Trophoblast cell (in vitro differentiated cells and primary cell): ENCODE measurements around the gene TGFB1.

Experiments
- DNase-seq, 2 donors: peaks; one replicate each; pipeline ENCODE4 v3.0.0-alpha.2; 2016
- H2AFZ ChIP-seq: 2 replicates; pipeline ENCODE4 v1.6.1; 2013; ENCODE audit warnings: low read length, moderate library complexity, mild to moderate bottlenecking; ENCODE audit not compliant: insufficient read depth, poor library complexity
- H2AK5ac ChIP-seq: 2 replicates; pipeline ENCODE4 v1.6.1; 2013; ENCODE audit warnings: mild to moderate bottlenecking, low read length
- H2BK120ac ChIP-seq: 2 replicates; pipeline ENCODE4 v1.6.1; 2013; ENCODE audit warnings: low read length, mild to moderate bottlenecking, moderate library complexity; ENCODE audit not compliant: insufficient read depth, poor library complexity
- H2BK12ac ChIP-seq: 2 replicates; pipeline ENCODE4 v1.6.1; 2013; ENCODE audit warnings: mild to moderate bottlenecking, low read length, moderate library complexity
- H2BK5ac ChIP-seq: 2 replicates; pipeline ENCODE4 v1.6.1; 2013; ENCODE audit warnings: low read length, low read depth, moderate library complexity, mild to moderate bottlenecking; ENCODE audit not compliant: poor library complexity
- H3K14ac ChIP-seq: 2 replicates; pipeline ENCODE4 v1.6.1; 2013; ENCODE audit warnings: mild to moderate bottlenecking, low read length
- H3K18ac ChIP-seq: 2 replicates; pipeline ENCODE4 v1.6.1; 2013; ENCODE audit warnings: mild to moderate bottlenecking, low read length
- H3K23ac ChIP-seq: 2 replicates; pipeline ENCODE4 v1.6.1; 2013; ENCODE audit warnings: low read length
- H3K27ac ChIP-seq: 2 replicates; pipeline ENCODE4 v1.5.1; 2013; ENCODE audit warnings: low read depth, mild to moderate bottlenecking, inconsistent platforms, low read length, moderate library complexity
- H3K27me3 ChIP-seq: 2 replicates; pipeline ENCODE4 v1.6.1; 2013; ENCODE audit warnings: inconsistent platforms, mild to moderate bottlenecking, low read length, moderate library complexity; ENCODE audit not compliant: insufficient read depth
- H3K36me3 ChIP-seq, 2 experiments: 1 replicate in 1 of 2; 2 replicates in 1 of 2; pipeline ENCODE4 v1.6.1; 2013; ENCODE audit warnings: low read length in 2 of 2, mild to moderate bottlenecking in 2 of 2, moderate library complexity in 1 of 2; ENCODE audit not compliant: insufficient read depth in 2 of 2, control insufficient read depth in 1 of 2
- H3K4ac ChIP-seq: 2 replicates; pipeline ENCODE4 v1.6.1; 2013; ENCODE audit warnings: low read depth, mild to moderate bottlenecking, low read length, moderate library complexity
- H3K4me1 ChIP-seq, 2 experiments: 1 replicate in 1 of 2; 2 replicates in 1 of 2; pipeline ENCODE4 v1.6.1; 2013; ENCODE audit warnings: low read length in 2 of 2, mild to moderate bottlenecking in 2 of 2, moderate library complexity in 1 of 2; ENCODE audit not compliant: insufficient read depth in 2 of 2, control insufficient read depth in 1 of 2
- H3K4me2 ChIP-seq: 2 replicates; pipeline ENCODE4 v1.6.1; 2013; ENCODE audit warnings: inconsistent platforms, mild to moderate bottlenecking, low read length, moderate library complexity
- H3K4me3 ChIP-seq: 2 replicates; pipeline ENCODE4 v1.5.1; 2013; ENCODE audit warnings: mild to moderate bottlenecking, low read depth, low read length, inconsistent platforms
- H3K79me1 ChIP-seq: one replicate; pipeline ENCODE4 v1.6.1; 2013; ENCODE audit warnings: low read length
- H3K79me2 ChIP-seq: 2 replicates; pipeline ENCODE4 v1.6.1; 2013; ENCODE audit warnings: low read length, mild to moderate bottlenecking; ENCODE audit not compliant: control insufficient read depth, insufficient read depth, poor library complexity
- H3K9ac ChIP-seq: 2 replicates; pipeline ENCODE4 v1.6.1; 2013; ENCODE audit warnings: mild to moderate bottlenecking, low read length
- H3K9me3 ChIP-seq: 2 replicates; pipeline ENCODE4 v1.6.1; 2013; ENCODE audit warnings: low read depth, mild to moderate bottlenecking, control low read depth, inconsistent platforms, low read length; ENCODE audit not compliant: insufficient read depth
- H4K12ac ChIP-seq: 2 replicates; pipeline ENCODE4 v1.6.1; 2013; ENCODE audit warnings: low read depth, mild to moderate bottlenecking, low read length, moderate library complexity
- H4K8ac ChIP-seq: 2 replicates; pipeline ENCODE4 v1.6.1; 2013; ENCODE audit warnings: low read depth, mild to moderate bottlenecking, low read length, moderate library complexity
- H4K91ac ChIP-seq: one replicate; pipeline ENCODE4 v1.6.1; 2013; ENCODE audit warnings: low read depth, mild to moderate bottlenecking, low read length, moderate library complexity
- WGBS: extraction: QIAGEN DNeasy Blood & Tissue Kit; methylation state at CpG from one replicate; pipeline ENCODE4 v1.1.7; 2013; ENCODE audit warnings: missing lambda C conversion rate; ENCODE audit not compliant: insufficient read length, insufficient coverage; ENCODE audit errors: extremely low coverage; 5-methylcytosine and 5-hydroxymethylcytosine counted together

TGFB1 gene

DNA sequence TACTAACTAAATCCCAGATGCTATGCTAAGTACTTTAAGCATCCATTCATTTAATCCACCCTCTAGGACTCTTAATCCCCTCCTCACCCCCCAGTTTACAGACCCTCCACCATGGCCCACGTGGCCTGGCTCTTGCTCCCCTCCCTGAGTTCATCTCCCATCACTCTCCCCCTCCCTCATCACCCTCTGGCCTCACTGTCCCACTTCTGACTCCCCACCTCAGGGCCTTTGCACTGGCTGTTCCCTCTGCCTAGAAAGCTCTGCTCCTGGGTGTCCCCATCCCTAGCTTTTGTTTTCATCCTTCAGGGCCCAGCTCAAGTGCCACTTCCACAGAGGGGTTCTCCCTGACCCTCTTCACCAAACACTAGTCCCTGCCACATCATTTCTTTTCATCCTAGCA is 6.0 kb upstream of the TGFB1 start:
- Histone ChIP-seq H3K14ac (no peak overlapping the region), H3K4me3 (no peak overlapping the region), H2AFZ (no peak overlapping the region), H3K27me3 (no peaks in the 10 kb centered on the region), H3K23ac (no peak overlapping the region), H3K4me1 (peaks cover 4% of the 10 kb centered on the region in 2 experiments), H2BK12ac (no peak overlapping the region), H3K79me2 (peaks cover 2% of the 10 kb centered on the region), H3K9me3 (peaks cover 1% of the 10 kb centered on the region), H3K9ac (no peak overlapping the region), H3K27ac (no peak overlapping the region), H3K36me3 (no peaks in the 10 kb centered on the region), H3K4me2 (no peak overlapping the region), H4K91ac (no peak overlapping the region), H3K79me1 (peaks cover 8% of the 10 kb centered on the region), H3K4ac (no peak overlapping the region), H2BK5ac (no peak overlapping the region), H2BK120ac (no peak overlapping the region), H4K8ac (no peak overlapping the region), H2AK5ac (no peak overlapping the region), H3K18ac (no peak overlapping the region), H4K12ac (no peak overlapping the region)
- no CpG with 5 or more reads among the region's 1 CpG for WGBS
- no peak for DNase-seq

GRCh38 chr19:41357746-41358145 is 4.0 kb upstream of the TGFB1 start:
- Histone ChIP-seq H3K79me1 (peaks cover 12% of the 10 kb centered on the region), H3K9me3 (peaks cover 2% of the 10 kb centered on the region), H3K18ac (no peak overlapping the region), H3K36me3 (no peaks in the 10 kb centered on the region), H2AFZ (no peak overlapping the region), H3K4me3 (no peak overlapping the region), H3K9ac (peak overlapping the region; percentile 60), H3K27me3 (peaks cover 1% of the 10 kb centered on the region), H3K23ac (no peak overlapping the region), H4K12ac (no peak overlapping the region), H3K4me2 (no peak overlapping the region), H2BK12ac (no peak overlapping the region), H2AK5ac (no peak overlapping the region), H3K79me2 (peaks cover 7% of the 10 kb centered on the region), H4K8ac (no peak overlapping the region), H4K91ac (no peak overlapping the region), H3K4ac (no peak overlapping the region), H3K14ac (no peak overlapping the region), H2BK120ac (no peak overlapping the region), H3K4me1 (peaks cover 0 to 2% of the 10 kb centered on the region in 2 experiments), H2BK5ac (no peak overlapping the region), H3K27ac (no peak overlapping the region)
- WGBS, result no CpG with 5 or more reads among the region's 13 CpGs
- no peak for DNase-seq

DNA sequence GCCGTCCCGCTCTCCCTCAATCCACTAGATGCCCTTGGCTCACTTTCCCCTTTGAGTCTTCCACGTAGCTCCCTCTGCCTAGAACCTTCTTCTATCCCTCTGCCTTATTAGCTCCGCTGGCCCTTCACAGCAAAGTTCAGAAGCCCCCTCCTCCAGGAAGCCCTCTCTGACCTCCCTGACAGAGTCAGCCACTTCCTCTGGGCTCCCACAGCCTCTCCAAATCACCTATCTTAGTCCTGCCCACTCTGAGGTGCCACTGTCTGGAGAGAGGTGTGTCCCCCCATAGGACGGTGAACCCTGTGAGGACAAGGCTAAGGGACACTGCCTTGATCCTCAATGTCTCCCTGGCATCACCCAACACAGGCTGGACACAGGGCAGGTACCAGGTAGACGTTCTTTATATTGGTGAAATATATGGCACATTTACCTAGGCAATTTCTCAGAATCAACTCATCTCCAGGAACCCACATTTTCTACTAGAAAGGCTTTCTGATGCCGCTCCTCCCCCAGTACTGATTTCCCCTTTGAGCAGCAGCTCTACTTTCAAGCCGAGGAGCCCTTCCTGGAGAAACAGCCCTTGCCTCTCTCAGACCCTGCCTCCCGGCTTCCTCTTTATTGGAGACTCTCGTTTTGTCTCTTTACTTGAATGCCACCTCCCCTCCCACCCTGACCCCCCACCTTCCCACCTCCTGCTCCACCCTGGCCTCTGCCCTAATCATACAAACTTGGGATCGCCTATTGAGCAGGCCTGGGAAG is 3.4 kb upstream of the TGFB1 start:
- Histone ChIP-seq H3K79me2 (peaks cover 12% of the 10 kb centered on the region), H3K9me3 (peaks cover 4% of the 10 kb centered on the region), H3K23ac (no peak overlapping the region), H3K4me1 (peaks cover 0 to 2% of the 10 kb centered on the region in 2 experiments), H3K27ac (no peak overlapping the region), H2AK5ac (no peak overlapping the region), H3K27me3 (peaks cover 7% of the 10 kb centered on the region), H2BK12ac (no peak overlapping the region), H3K4ac (no peak overlapping the region), H3K9ac (no peak overlapping the region), H4K12ac (no peak overlapping the region), H3K14ac (no peak overlapping the region), H3K18ac (no peak overlapping the region), H3K4me3 (no peak overlapping the region), H3K79me1 (peaks cover 17% of the 10 kb centered on the region), H3K4me2 (no peak overlapping the region), H3K36me3 (no peaks in the 10 kb centered on the region), H2BK5ac (no peak overlapping the region), H4K91ac (no peak overlapping the region), H2AFZ (no peak overlapping the region), H4K8ac (no peak overlapping the region), H2BK120ac (no peak overlapping the region)
- no peak for DNase-seq
- WGBS, result no CpG with 5 or more reads among the region's 11 CpGs

DNA sequence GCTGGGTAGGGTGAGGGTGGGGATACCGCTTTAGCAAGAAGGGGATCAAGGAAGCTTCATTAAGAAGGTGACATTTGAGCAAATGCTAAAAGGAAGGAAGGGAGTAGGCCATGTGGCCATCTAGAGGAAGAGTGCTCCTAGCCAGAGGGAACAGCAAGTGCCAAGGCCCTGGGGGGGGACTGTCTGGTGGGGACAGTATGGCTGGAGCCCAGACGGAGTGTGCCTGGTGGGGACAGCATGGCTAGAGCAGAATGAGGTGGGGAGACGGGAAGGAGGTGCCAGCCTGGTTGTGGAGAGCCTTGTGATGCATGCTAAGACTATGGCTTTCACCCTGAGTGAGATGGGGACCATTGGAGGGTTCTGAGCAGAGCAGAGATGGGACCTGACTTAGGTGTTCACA is 2.1 kb upstream of the TGFB1 start:
- Histone ChIP-seq H3K4ac (no peak overlapping the region), H3K79me1 (peaks cover 26% of the 10 kb centered on the region), H3K9me3 (peaks cover 4% of the 10 kb centered on the region), H3K36me3 (no peaks in the 10 kb centered on the region), H2BK120ac (no peak overlapping the region), H2AFZ (peak overlapping the region; percentile 2), H3K4me1 (peaks cover 0 to 8% of the 10 kb centered on the region in 2 experiments), H2AK5ac (no peak overlapping the region), H3K27me3 (peaks cover 13% of the 10 kb centered on the region), H3K4me3 (no peak overlapping the region), H3K23ac (no peak overlapping the region), H4K91ac (no peak overlapping the region), H3K27ac (no peak overlapping the region), H3K14ac (no peak overlapping the region), H3K18ac (no peak overlapping the region), H3K79me2 (peaks cover 18% of the 10 kb centered on the region), H4K12ac (no peak overlapping the region), H2BK12ac (no peak overlapping the region), H4K8ac (no peak overlapping the region), H2BK5ac (no peak overlapping the region), H3K4me2 (no peak overlapping the region), H3K9ac (no peak overlapping the region)
- no peak for DNase-seq
- no CpG with 5 or more reads among the region's 3 CpGs for WGBS
